GM18498 (cell line): ENCODE measurements around the gene PRR12.

Experiments used
- ATAC-seq: cut with Tn5 transposase; IDR thresholded peaks from one replicate; pipeline ENCODE4 v1.9.1; 2021; ENCODE audit warnings: mild to moderate bottlenecking, moderate library complexity; ENCODE audit not compliant: unreplicated experiment

The PRR12 gene

DNA sequence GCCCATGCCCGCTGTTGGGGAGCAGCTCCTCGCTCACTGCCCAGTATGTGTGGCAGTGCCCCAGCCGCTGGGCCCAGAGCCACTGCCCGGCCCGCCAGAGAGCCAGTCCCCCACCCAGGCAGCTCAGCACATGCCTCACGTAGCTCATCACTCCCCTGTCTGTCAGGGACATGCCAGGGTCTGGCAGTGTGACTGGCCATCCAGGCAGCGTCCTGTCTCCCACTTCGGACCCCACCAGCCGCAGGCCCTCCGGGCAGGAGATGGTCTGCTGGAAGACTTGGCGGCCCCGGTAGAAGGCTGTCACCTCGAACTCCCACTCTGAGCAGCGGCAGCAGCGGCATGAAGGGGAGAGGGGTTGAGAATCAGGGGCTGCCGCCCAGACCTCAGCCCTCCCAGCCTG lies 71.0 kb downstream of the PRR12 start:
- ATAC-seq: no peak

DNA sequence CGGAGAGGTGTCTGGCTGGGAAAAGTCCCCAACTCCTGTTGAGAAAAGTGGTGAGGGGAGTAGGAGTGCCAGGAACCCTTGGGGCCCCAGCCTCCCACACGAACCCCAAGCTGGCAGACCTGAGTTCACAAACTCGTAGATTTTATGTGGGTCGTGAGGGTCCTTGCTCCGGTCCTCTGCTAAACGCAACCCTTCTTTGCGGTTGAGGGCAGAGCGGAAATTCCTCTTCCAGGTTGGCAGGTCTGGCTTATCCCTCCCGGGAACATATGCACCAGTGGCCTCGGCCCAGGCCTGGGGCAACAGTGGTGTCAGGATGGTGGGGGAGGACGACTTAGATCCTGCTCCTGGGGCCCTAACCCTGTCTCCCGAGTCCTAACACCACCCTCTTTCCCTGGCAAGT lies 72.2 kb downstream of the PRR12 start:
- ATAC-seq: no peak

- no peak for ATAC-seq
Observed at GRCh38 chr19:49664171-49665035, 73.4 kb downstream of the PRR12 start.

DNA sequence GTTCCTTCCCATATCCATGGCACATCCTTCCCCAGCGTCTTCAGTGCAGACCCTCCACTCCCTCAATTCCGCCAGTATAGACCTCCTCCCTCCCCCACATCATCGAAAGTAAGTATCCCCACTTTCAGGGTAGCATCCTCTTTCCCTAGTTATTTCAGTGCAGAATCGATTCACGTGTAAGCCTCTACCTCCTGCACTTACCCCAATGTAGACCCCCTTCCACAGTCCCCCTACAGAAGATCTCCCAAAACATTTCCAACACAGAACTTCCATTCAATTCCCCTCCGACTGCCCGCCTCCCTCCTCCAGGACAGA lies 74.0 kb downstream of the PRR12 start:
- ATAC-seq: no peak

GRCh38 chr19:49665351-49666119 lies 74.6 kb downstream of the PRR12 start, which contains the start of the genes BCL2L12 and IRF3:
Gene BCL2L12, plus strand, starts transcription at chr19:49665933. Its CDS starts 760 bp downstream, at chr19:49666693.
Gene IRF3, minus strand, starts transcription at chr19:49665857. Its CDS starts 1,019 bp downstream, at chr19:49664838.
- ATAC-seq: peak; percentile 86

DNA sequence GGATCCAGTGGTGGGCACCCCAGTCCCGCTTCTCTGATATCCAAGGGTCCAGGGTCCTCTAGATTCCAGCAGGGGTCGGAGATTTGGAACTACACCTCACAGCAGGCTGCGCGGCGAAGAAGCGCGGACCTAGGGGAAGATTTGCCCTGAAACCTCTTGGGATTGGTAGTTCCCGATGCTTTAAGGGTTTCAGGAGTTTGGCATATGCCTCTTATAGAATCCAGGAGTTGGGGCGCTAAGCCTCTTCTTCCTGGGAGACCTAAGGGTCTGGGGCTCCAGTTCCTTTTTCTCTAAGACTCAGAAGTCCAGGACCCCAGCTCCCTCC lies 75.1 kb downstream of the PRR12 start:
- no peak for ATAC-seq

DNA sequence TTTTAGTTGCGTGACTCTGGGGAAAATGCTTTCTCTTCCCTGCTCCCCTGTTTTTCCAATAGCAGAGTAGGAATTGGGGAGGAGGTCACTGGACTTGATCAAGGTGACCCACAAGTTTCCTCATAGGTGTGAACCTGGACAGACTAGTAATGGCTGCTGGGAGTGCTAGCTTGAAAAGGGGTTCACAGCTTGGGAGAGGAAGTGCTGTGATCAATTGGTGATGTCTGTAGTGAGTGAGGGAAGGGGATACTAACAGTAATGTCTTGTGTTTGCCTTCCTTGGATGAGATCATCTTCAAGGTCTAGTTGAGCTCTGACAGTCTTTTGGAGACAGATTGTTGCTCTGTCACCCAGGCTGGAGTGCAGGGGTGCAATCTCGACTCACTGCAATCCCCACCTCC lies 76.5 kb downstream of the PRR12 start:
- no peak for ATAC-seq

- ATAC-seq: no peak
Observed at GRCh38 chr19:49669516-49669915, 78.5 kb downstream of the PRR12 start.

DNA sequence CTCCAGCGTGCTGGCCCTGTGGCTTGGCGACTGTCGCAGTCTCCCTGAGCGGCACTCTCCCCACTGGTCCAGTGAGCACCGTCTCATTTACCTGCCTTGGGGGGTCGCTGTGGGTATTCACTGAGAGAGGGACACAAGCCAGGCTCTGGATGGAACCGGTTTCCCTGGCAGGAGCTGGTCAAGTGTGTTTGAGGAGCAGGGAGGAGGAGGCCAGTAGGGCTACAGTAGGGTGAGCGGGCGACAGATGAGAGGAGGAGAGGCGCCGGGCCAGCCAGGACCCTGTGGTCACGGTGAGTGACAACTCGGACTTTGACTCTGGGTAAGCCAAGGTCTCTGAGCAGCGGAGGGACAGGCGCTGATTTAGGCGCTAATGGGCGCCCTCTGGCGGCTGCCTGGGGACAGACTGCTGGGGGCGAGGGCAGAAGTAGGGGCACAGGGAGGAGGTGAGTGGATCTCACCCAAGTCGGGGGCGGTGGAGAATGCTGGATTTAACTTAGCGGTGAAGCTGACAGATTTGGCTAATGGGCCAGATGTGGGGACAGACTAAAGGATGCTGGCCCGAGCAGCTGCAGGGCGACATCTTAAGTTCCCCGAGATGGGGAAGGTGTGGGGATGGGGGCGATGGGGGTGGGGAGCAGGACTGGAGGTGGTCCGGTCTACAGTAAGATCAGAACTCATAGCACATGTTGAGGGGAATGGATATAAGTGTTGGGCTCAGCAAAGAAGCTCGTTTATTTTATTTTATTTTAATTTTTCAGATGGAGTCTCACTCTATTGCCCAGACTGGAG lies 81.3 kb downstream of the PRR12 start:
- no peak for ATAC-seq
